Lung (tissue), 12 donors: ENCODE results near the gene SEC61A1. TPM values are rescaled to one million over a fixed set of nuclear protein-coding genes. Genes with fewer than 3 reads are reported as not detected.

ENCODE experiments used
- ATAC-seq: fragments of 200-7000 bp; cut with Tn5 transposase; one replicate; pipeline ENCODE4 v1.9.1; 2020; ENCODE audit warnings: moderate number of reproducible peaks; ENCODE audit not compliant: insufficient read depth, low FRiP score
- DNase-seq, 3 donors: peaks; one replicate each; pipeline ENCODE4 v3.0.0-alpha.2; 2013 to 2017
- H3K27ac ChIP-seq, 2 donors: one replicate each; pipeline ENCODE4 v1.5.1; 2013; ENCODE audit warnings: mild to moderate bottlenecking in 2 of 2, moderate library complexity in 2 of 2, control low read depth in 1 of 2, inconsistent platforms in 1 of 2, low read depth in 1 of 2, low read length in 1 of 2
- H3K27me3 ChIP-seq, 3 donors: one replicate each; pipeline ENCODE4 v1.5.1; 2013; ENCODE audit warnings: low read length in 2 of 3; ENCODE audit not compliant: control insufficient read depth in 3 of 3, insufficient read depth in 3 of 3
- H3K36me3 ChIP-seq, 4 donors: one replicate each; pipeline ENCODE4 v1.5.1; 2013; ENCODE audit warnings: low read length in 4 of 4, mild to moderate bottlenecking in 1 of 4, moderate library complexity in 1 of 4; ENCODE audit not compliant: control insufficient read depth in 4 of 4, insufficient read depth in 4 of 4
- H3K4me1 ChIP-seq, 5 donors: one replicate each; pipeline ENCODE4 v1.5.1; 2013; ENCODE audit warnings: low read length in 5 of 5, mild to moderate bottlenecking in 2 of 5, moderate library complexity in 1 of 5; ENCODE audit not compliant: control insufficient read depth in 5 of 5, insufficient read depth in 5 of 5
- H3K4me3 ChIP-seq: one replicate; pipeline ENCODE4 v1.5.1; 2013; ENCODE audit warnings: mild to moderate bottlenecking, control low read depth, moderate library complexity
- H3K9ac ChIP-seq, 2 donors: one replicate each; pipeline ENCODE4 v1.5.1; 2013; ENCODE audit warnings: low read length in 2 of 2, control low read depth in 1 of 2; ENCODE audit not compliant: insufficient read depth in 1 of 2
- H3K9me3 ChIP-seq, 4 donors: one replicate each; pipeline ENCODE4 v1.5.1; 2013; ENCODE audit warnings: low read length in 3 of 4, mild to moderate bottlenecking in 1 of 4, moderate library complexity in 1 of 4; ENCODE audit not compliant: control insufficient read depth in 4 of 4, insufficient read depth in 3 of 4
- WGBS, 2 donors: extraction: QIAGEN DNeasy Blood & Tissue Kit; methylation state at CpG; one replicate each; pipeline ENCODE4 v1.1.7; 2013; 5-methylcytosine and 5-hydroxymethylcytosine counted together
- polyA plus RNA-seq, 2 donors: library from polyadenylated mRNA; stranded (reverse); fragments of 200-250 nt; gene quantifications; one replicate each; pipeline ENCODE4 v1.2.1, GENCODE V29; 2013
- total RNA-seq, 2 donors: library from RNA; depleted of rRNA in 1 of 2; stranded (reverse); fragments of >200 nt in 1 of 2; gene quantifications; one replicate each; pipeline ENCODE4 v1.2.1, GENCODE V29; 2014 to 2021
- TF ChIP-seq, protein P1 (sequence below): IDR thresholded peaks from 2 replicates; pipeline ENCODE4 v1.5.1; 2012; ENCODE audit warnings: mild to moderate bottlenecking; ENCODE audit errors: control extremely low read depth, extremely low read depth
- donor health status: control.
- donor health status: control.
- donor health status: Bipolar disorder and iron deficiency.
- donor health status: healthy.
- donor health status: DM: yes; HTN: yes; CAD: no.

SEC61A1 gene
- total and polyA plus RNA-seq, 4 donors, result 137 to 270 (median 173) TPM

GRCh38 chr3:128041344-128041743 lies 10.9 kb upstream of the SEC61A1 start:
- peaks cover 0 to 12% (median 3%) of the 10 kb centered on the region in 5 donors for H3K4me1 ChIP-seq
- H3K4me3 ChIP-seq, result no peak overlapping the region
- TF ChIP-seq, protein P1, sequence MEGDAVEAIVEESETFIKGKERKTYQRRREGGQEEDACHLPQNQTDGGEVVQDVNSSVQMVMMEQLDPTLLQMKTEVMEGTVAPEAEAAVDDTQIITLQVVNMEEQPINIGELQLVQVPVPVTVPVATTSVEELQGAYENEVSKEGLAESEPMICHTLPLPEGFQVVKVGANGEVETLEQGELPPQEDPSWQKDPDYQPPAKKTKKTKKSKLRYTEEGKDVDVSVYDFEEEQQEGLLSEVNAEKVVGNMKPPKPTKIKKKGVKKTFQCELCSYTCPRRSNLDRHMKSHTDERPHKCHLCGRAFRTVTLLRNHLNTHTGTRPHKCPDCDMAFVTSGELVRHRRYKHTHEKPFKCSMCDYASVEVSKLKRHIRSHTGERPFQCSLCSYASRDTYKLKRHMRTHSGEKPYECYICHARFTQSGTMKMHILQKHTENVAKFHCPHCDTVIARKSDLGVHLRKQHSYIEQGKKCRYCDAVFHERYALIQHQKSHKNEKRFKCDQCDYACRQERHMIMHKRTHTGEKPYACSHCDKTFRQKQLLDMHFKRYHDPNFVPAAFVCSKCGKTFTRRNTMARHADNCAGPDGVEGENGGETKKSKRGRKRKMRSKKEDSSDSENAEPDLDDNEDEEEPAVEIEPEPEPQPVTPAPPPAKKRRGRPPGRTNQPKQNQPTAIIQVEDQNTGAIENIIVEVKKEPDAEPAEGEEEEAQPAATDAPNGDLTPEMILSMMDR, result no peak
- no peaks in the 10 kb centered on the region for H3K9me3 ChIP-seq
- no peaks in the 10 kb centered on the region for H3K36me3 ChIP-seq
- 75 to 83% methylated on average over 1 of the region's 1 CpG for WGBS, 2 donors
- no peak overlapping the region for H3K27ac ChIP-seq
- DNase-seq (peak in 2 of 3 donors; percentile 75 to 79), ATAC-seq (no peak)
- H3K9ac ChIP-seq, result no peak overlapping the region
- H3K27me3 ChIP-seq, result no peaks in the 10 kb centered on the region

GRCh38 chr3:128050597-128050996 lies 1.6 kb upstream of the SEC61A1 start:
- H3K4me1 ChIP-seq, result peaks cover 6 to 31% (median 16%) of the 10 kb centered on the region in 5 donors
- peaks cover 0 to 16% (median 8%) of the 10 kb centered on the region in 4 donors for H3K36me3 ChIP-seq
- TF ChIP-seq, protein P1, result no peak
- no peak overlapping the region for H3K9ac ChIP-seq
- no peak overlapping the region for H3K27ac ChIP-seq
- peak in 2 of 3 donors; percentile 26 to 40 for DNase-seq
- 84 to 85% methylated on average over 3 of the region's 3 CpGs for WGBS, 2 donors
- H3K9me3 ChIP-seq, result no peaks in the 10 kb centered on the region
- H3K4me3 ChIP-seq, result no peak overlapping the region
- peaks cover 0 to 3% (median 0%) of the 10 kb centered on the region in 3 donors for H3K27me3 ChIP-seq
- no peak for ATAC-seq

DNA sequence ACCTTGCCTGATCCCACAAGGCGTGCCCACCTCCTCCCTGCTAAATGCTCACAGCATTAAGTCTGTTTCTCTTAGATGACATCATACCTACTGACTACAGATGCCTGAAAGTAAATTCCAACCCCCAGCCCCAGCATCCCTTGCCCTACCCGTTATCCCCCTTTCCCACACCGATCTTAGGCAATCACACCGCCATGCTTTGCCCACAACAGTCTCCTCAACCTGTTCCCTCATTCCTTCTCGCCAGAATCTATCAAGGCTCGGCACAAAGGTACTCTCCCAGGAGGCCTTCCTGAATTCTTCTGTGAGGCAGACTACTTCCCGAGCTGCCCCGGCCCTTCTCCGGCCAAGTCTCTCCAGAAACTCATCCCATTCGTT lies 789 bp upstream of the SEC61A1 start:
- H3K4me3 ChIP-seq, result peak overlapping the region; percentile 75
- 11% methylated on average over 10 of the region's 10 CpGs for WGBS, 2 donors
- H3K36me3 ChIP-seq, result peaks cover 0 to 21% (median 9%) of the 10 kb centered on the region in 4 donors
- peaks cover 0 to 3% (median 0%) of the 10 kb centered on the region in 3 donors for H3K27me3 ChIP-seq
- H3K27ac ChIP-seq, result peak overlapping the region; percentile 18 to 78
- H3K9me3 ChIP-seq, result no peaks in the 10 kb centered on the region
- peak overlapping the region; percentile 90 to 94 for H3K9ac ChIP-seq
- DNase-seq, result peak in 1 of 3 donors; percentile 30
- TF ChIP-seq, protein P1, result no peak
- H3K4me1 ChIP-seq, result peaks cover 6 to 31% (median 17%) of the 10 kb centered on the region in 5 donors
- no peak for ATAC-seq
